NCI-H82 (cell line): ENCODE measurements around the gene POLR3B.

ENCODE experiments used
- DNase-seq: peaks from one replicate; lab custom pipeline; 2025; lab: John Stamatoyannopoulos, UW

Gene POLR3B

DNA sequence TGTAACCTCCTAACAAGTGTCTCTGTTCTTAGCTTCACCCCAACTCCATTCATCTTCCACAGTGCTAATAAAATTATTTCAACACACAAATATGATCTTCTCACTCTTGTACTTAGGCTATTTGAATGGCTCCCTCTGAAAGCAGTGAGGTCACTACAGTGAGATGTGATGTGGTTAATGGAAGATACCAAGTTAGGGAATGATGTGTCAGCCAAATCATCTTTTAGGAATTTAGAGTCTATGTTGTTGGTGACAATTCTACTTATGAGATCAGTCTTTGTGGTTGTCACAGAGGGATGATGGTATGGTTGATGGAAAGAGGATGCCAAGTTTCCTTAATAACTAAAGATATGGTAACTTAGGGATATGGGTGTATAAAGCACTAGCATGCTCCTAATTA lies 57.6 kb downstream of the POLR3B start:
- no peak for DNase-seq

DNA sequence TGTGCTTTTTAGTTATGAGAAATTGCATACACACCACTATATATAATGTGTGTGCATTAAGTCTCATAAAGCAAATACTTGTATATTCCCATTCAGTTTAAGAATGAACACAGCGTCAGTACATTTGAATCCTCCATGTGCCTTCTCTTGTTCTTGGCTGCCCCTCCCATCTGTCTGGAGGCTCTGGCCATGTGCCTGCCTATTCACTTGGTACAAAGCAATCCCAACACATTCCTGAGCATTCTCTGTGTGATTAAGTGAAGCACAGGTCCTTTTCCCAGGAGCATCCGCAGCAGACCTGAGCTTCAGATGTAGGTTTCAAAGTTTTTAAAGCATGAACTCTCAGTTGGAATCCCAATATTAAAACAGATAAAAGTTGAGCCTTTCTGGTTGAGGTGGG lies 58.7 kb downstream of the POLR3B start:
- DNase-seq = no peak

DNA sequence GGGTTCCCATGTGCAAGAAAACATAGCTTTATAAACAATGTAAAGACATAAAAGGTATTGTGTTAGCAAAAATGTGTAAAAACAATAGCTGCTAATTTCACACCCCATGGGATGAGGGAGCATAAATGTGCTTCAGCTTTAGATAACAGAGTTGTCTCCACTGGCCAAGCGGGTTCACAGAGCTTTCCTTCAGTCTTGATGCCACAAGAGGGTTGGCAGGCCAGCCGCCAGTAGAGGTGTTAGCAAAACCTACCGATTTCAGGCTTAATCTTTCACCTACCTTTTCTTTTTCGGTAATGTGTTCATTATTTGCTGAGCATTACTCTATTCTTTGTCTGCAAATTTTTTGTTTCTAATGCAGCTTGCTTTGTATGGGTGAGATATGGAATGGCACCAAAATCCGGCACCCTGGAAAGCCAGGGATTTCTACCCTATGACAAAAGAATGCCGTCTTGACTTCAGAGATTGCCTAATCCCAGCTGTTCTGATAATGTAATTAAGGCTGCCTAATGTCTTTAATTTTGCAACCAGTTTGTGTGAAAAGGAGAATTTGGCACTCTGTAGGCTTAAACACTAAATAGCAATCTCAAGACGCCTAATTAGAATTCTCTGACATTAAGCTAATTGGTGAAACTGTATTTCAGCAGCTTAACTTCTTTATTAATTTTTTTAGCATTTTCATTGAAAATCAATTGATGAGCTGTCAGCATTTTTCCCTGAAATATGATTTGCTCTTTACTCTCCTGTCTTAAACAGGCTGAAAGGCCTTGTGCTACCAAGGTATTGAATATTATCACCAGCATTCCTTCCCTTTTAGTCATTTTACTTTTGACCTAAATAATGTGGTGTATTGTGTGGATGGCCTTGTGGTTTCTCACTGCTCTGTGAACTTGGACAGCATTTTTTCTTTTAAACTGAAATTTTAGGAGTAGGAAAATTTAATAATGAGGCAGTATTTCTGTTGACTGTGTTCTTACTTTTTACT lies 60.7 kb downstream of the POLR3B start:
- DNase-seq = peak; percentile 22

DNA sequence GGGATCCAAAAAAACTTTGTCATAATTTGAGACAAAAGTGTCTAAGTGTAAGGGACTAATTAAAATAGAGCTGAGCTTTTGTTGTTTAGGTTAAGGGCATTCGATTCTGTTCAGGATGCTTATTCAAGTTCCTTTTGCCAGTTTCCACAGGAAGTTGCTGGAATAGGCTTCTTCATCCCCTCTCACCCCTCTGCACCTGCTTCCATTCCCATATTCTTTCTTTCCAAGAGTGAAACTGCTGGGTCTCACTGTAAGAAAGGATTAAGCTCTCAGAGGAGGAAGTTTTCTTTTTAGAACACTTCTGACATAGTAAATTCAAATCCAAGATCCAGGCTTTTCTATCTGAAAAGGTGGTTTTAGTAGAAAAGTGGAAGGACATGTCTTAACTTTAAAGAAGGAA lies 61.4 kb downstream of the POLR3B start:
- DNase-seq = no peak

DNA sequence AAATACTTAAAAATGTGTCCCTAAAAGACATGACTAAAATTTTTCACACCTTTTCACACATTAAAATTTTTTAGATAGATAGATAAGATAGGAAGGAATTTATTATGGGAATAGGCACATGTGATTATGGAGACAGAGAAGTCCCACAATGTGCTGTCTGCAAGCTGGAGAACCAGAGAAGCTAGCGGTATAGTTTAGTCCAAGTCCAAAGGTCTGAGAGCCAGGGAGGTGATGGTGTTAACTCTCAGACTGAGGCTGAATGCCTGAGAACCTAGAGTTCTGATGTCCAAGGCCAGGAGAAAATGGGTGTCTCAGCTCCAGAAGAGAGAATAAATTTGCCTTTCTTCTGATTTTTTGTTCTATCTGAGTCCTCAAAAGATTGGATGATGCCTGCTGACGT lies 65.7 kb downstream of the POLR3B start:
- DNase-seq = no peak

DNA sequence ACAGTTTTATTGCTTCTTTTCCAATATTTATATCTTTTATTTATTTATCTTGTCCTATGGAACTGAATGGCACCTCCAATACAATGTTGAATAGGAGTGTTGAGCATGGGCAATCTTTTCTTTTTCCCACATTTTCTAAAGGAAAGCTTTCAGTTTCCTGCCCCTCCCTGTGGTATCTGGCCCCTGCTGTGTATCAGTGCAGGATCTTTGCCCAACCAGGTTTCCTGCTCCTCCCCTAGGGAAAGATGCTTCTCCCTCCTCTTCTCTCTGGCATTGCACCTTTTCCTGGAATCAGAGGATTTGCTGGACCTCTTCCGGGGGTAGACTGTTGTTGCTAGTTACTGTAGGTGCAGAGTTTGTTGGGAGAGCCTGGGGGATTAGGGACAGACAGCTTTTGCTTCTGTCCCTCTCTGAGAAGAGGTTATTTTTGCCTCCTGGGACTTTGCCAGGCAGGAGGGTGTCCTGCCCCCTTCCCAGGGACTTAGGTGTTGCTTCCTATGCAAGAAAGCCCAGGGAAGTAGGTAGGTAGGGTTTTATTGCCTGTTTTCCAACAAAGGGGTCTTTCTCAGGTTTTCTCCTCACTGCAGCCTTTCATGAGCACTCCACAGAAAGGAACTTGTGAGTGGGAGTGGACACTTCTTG lies 67.6 kb downstream of the POLR3B start:
- no peak for DNase-seq

DNA sequence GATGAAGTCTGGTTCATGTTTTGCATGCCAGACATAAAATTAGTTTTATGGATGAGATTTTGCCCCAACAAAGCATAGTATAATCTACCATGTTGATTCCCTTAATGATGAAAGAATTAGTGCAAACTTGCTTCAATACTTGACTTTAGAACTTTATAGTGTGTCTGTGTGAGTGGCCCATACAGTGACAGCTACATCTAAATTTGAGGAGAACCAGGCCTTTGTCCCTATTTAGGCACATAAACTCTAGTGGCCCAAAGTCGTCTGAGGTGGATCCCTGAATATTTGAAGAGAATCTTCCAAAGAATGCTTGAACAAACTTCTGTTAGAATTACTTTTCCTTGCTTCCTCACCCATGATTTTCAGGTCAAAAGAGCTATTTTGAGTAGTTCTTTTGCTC lies 70.4 kb downstream of the POLR3B start:
- DNase-seq = no peak

DNA sequence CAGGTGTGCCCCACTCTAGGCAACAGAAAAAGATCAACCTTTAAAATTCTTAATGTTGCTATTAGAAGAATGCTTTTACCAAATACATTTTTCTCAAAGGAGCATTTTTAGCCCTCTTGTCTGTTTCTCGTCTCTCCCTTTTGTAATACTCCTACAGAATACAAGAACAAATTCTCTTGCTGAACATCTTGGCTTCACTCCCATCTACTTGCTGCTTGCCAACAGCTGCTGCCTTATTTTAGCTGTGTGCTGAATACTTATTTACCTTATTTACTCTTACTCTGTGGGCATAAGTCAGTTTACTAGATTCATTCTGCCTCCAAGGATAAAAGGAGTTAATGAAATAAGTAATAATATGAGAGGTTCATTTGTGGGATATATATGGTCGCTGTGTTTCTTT lies 70.8 kb downstream of the POLR3B start:
- DNase-seq = no peak

DNA sequence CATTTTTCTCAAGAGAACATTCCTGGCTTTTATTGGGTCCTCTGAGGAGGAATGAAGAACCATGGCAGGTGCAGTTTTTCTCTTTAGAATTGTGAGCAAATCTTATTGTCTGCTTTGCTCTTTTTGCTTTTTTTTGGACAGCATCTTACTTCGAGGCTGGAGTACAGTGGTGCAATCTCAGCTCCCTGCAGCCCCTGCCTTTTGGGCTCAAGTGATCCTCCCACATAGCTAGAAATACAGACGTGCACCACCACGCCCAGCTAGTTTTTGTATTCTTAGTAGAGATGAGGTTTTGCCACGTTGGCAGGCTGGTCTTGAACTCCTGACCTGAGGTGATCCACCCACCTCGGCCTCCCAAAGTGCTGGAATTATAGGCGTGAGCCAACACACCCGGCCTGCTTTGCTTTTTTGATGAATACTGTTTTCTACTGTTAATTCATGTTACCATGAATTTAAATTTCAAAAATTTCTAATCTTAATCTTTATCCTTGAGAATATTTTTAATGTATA lies 71.5 kb downstream of the POLR3B start:
- DNase-seq = no peak

DNA sequence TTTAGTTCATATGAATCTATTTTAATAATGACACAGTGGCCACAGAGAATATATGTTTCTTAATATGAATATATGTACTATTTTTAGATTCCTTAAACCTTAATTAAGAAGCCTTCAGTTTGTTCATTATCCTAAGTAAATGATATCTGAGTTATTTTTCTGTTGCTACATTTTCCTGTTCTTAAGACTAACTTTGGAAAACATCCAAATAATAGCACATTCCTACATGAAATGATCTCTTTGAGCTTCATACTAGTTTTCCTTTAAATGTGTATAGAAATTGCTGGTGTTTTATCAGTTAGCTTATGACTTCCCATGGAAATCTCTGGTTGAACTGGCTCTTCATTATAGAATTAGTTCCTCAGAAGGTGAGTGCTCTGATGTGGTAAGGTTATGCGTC lies 72.1 kb downstream of the POLR3B start:
- no peak for DNase-seq

DNA sequence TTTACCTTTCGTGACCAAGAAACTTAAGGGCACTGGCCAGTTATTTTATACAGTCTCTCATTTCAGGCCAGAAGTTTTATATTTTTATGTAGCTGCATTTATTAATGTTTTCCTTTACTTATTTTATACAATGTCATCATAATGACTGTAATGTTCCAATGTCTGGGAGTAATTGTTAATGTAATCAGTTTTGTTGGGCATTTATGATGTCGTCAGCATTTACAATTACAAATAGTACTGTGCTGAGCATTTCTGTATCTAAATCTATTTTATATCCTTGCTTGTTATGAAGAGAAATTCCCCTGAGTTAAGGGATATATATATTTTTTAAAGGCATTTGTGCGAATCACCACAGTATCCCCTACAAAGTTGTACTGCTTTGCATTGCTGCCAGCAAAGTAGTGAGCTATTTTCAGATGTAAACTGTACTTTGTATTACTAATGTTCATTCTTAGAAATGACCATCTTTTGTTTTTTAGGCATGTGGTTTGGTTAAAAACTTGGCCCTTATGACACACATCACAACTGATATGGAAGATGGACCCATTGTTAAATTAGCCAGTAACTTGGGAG lies 74.4 kb downstream of the POLR3B start:
- no peak for DNase-seq

DNA sequence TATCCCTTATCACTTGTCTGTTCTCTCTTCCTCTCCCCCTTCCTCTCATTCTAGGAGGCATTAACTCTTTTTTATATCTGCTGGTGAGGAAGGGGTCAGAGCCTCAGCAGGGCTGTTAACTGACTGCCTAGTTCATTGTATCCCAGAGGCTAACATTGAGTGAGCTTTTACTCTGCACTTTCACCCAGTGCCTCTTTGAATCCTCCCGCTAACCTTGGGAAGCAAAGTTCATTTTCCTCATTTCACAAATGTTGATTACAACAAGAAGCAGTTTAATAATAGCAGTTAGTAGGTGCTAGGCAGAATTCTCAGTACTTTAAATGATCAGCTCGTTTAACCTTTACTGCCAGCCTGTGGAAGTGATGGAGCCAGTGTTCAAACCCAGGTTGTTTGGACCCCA lies 75.5 kb downstream of the POLR3B start:
- DNase-seq = no peak

DNA sequence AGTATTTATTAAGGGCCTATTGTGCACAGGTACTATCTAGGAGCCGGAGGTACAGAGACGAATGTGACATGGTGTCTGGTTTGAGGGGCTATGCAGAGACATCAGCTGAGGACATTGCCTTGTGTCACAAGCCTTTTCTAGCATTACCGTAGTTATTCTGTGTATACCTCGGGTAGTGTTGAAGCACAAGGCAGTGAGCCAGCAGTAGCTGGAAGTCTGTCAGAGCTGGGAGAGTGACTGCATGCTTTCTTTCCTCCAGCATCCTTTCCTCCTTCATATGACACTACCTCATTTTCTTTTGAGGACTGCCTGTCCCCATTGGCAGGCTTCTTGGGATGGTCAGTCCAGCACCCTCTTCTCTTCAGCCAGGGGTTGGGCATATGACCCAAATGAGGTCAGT lies 77.0 kb downstream of the POLR3B start:
- DNase-seq = no peak

DNA sequence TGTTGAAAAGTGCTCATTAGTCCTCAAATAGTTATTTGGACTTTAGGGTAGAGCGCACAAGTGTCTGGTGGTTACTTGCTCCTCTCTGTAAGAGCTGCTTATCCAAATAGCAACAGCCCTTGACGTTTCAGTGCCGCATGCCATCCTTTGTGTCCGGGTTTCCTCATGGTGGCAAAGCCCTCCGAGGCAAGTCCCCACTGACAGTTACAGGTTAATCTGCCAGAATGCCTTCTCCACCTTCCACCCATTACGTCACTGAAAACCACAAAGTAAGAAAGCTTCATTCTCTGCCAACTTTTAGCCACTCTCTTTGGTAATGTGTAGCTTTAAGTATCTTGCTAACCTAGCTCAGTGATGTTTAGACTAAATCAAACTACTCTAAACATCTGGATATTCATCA lies 78.6 kb downstream of the POLR3B start:
- no peak for DNase-seq

DNA sequence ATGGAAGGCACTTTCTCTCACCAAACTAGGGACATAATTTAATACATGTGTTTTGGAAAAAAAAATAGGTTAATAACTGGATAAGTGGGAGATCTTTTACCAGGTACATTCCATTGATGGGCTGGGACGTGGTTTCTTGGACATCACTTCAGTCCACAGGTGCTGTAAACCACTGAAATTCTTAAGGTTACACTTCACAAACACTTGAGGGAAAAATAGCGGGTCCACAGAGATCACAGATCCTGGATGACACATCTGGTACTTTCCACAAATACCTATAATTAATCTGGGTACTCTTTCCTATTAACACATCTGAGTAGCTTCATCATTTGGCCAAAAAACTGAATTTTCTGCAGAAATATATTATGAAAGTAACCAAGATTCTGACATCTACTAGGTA lies 85.0 kb downstream of the POLR3B start:
- no peak for DNase-seq

DNA sequence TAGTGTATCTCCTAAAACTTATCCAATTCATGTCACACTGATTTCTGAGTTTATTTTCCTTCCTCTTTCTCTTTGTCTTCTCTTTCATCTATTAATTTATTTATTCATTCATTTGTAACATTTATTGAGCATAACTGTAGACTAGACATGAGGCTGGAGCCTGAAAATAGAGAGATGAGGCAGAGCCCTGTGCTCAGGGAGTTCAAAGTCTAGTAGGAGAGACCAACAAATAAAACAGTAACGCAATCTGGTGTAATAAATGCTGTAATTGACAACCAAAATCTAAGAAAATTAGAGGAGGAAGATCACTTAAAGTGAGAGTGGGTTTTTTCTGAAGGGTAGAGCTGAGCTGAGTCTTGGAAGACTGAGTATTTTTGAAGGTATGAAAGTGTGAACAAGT lies 87.5 kb downstream of the POLR3B start:
- no peak for DNase-seq

DNA sequence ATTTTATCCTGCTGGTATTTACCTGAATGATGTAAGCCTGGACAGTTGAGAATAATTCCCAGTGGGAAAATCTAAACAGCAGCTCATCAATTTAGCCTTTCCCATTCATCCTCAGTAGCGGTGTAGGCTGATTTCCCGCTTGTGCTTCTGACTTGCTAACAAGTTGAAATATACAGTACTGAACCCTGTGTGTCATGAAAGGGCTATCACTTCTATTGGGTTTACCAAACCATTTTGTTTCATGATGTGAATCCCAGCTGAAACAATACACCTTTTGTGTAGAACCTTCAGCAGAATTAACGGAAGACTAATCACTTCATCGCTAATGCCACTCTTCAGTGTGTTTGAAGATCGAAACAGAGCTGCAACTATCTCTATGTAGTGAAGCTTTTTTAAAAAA lies 88.4 kb downstream of the POLR3B start:
- no peak for DNase-seq

DNA sequence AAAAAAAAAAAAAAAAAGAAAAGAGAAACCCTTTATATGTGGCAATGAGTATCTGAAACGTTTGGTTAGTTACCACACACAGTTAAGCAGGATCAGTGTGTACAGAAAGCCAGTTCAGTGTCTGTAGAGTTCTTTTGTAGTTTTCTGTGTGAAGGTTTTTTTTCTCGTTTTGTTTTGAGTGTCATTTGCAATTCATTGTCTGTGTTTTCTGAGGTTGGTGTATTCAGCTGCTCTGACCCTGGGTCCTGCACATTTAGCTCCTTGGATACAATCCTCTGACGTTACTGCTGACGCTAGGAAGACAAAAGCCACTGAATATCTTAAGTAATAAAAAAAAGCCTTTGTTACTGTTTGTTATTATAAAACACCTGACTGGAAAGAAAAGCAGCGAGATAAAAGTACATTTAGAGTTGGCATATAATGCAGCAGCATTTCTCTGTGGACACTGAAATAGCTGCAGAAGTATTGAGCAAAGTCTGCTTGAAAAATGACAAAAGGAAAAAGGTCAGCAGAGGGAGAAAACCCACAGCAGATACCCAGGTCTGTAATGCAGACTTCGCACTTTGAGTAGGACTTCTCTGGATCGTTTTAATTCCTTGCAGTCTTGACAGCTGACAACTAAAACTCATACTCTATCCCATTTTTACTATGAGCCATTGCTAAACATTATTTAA lies 89.0 kb downstream of the POLR3B start:
- no peak for DNase-seq

DNA sequence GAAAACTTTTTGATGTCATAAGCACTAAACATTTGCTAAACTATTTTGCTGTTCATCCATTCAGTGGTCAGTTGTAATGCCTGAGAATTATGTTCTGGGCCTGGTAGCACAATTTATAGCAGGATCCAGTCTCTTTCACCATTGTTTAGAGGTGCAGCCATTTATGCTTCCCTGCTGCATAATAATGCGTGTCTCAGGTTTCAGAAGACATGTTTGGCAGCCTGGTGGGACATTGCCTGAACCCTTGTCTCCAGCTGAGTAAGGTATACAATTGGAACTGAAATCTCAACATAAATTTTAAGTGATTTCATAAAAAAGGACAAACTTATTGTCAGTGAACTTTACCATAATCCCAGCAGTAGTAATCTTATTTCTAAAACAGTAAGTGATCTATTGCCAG lies 94.8 kb downstream of the POLR3B start:
- no peak for DNase-seq

DNA sequence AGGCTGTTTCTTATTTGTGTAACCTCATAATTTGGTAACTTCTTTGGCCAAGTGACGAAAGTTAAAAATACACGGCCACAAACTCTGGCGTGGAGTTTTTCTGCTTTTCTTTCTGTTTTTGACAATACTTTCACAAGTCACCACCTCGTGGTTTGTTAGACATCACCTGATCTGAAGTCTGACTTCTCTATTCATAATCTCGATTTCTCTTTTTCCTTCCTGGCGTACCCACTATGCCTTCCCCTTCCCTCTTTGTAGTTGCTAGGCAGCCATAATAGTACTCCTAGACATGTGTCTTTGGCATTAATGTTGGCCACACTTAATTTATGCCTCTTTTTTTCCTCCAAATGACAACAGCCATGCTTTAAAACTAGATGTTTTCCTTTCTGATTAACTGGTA lies 97.6 kb downstream of the POLR3B start:
- no peak for DNase-seq

DNA sequence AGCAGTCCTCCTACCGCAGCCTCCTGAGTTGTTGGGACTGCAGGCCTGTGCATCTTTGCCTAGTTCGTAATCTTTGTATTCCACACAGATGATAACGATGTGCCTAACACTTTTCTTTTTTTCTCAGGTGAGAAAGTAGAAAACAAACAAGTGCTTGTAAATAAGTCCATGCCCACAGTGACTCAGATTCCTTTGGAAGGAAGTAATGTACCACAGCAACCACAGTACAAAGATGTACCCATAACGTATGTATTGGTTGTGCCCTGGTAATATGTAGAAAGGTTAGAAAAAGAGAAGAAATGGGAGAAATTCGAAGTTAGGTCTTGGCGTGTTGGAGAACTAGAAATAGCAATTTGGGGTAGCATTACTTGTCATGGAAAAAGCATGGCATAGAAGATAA lies 101.6 kb downstream of the POLR3B start:
- DNase-seq = no peak

DNA sequence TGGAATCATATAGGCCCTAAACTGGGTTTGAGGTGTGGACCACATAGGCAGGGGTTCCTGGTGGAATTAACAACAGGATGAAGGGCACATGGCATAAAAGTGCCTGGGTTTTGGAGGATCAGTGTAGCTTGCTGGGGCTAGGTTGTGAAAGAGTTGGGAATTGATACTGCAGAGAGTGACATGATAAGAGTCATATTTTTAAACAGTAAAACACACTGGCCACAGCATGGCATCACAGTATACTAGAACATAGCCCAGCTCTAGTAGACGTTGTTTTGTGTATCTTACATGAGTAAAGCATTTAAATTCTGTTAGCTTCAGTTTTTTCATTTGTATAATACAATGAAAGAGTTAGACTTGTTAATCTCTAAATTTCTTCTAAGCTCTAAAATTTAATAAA lies 102.0 kb downstream of the POLR3B start:
- DNase-seq = no peak
